Measurements from ENCODE around the gene NEK2.

Gene NEK2

DNA sequence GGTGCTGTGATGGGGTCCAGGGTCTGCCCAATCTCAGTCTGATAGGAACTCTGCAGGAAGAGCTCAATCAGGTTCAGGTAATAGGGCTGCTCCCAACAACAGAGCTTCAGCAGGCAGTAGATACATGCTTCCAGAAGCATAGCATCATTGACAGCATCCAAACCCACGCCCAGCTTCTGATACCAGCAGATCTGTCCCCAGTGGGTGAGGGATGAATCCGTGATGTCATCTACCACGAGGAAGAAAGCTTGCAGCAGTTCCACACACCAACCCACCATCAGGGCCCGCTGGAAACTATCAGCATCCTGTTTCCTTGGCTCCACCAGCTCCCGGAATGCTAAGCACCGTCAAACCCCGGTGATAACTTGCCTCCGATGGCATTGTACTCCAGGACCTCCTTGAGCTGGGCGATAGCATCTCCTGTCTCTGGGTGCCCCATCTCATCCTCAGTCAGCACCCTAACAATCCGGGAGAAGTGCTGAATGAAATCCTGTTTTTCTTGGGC lies 14.7 kb downstream of the NEK2 start:
- no peaks in the 10 kb centered on the region for H3K27me3 ChIP-seq (ENCODE audit: control insufficient read depth, insufficient read depth, low read length)
- no peak overlapping the region for H3K4me3 ChIP-seq (ENCODE audit: low read length)
- peaks cover 7% of the 10 kb centered on the region for H3K36me3 ChIP-seq (ENCODE audit: control insufficient read depth, low read depth, low read length)
- H3K27ac ChIP-seq (ENCODE audit: low read length) = no peak overlapping the region
- H3K9ac ChIP-seq (ENCODE audit: low read length) = no peak overlapping the region
- H3K4me1 ChIP-seq (ENCODE audit: control insufficient read depth, low read depth, low read length) = no peaks in the 10 kb centered on the region
- no peaks in the 10 kb centered on the region for H3K9me3 ChIP-seq (ENCODE audit: control insufficient read depth, low read depth, low read length)

GRCh38 chr1:211656728-211657127 lies 18.7 kb downstream of the NEK2 start:
- Histone ChIP-seq H3K9me3 (ENCODE audit: control insufficient read depth, low read depth, low read length) (no peaks in the 10 kb centered on the region), H3K4me1 (ENCODE audit: control insufficient read depth, low read depth, low read length) (no peaks in the 10 kb centered on the region), H3K27ac (ENCODE audit: low read length) (no peak overlapping the region), H3K9ac (ENCODE audit: low read length) (no peak overlapping the region), H3K27me3 (ENCODE audit: control insufficient read depth, insufficient read depth, low read length) (no peaks in the 10 kb centered on the region), H3K36me3 (ENCODE audit: control insufficient read depth, low read depth, low read length) (no peaks in the 10 kb centered on the region), H3K4me3 (ENCODE audit: low read length) (no peak overlapping the region)

GRCh38 chr1:211654838-211655787 lies 20.3 kb downstream of the NEK2 start:
- Histone ChIP-seq H3K27me3 (ENCODE audit: control insufficient read depth, insufficient read depth, low read length) (no peaks in the 10 kb centered on the region), H3K27ac (ENCODE audit: low read length) (no peak overlapping the region), H3K4me1 (ENCODE audit: control insufficient read depth, low read depth, low read length) (no peaks in the 10 kb centered on the region), H3K4me3 (ENCODE audit: low read length) (no peak overlapping the region), H3K9me3 (ENCODE audit: control insufficient read depth, low read depth, low read length) (no peaks in the 10 kb centered on the region), H3K36me3 (ENCODE audit: control insufficient read depth, low read depth, low read length) (no peaks in the 10 kb centered on the region), H3K9ac (ENCODE audit: low read length) (no peak overlapping the region)

GRCh38 chr1:211653959-211654496 lies 21.4 kb downstream of the NEK2 start:
- Histone ChIP-seq H3K4me1 (ENCODE audit: control insufficient read depth, low read depth, low read length) (no peaks in the 10 kb centered on the region), H3K36me3 (ENCODE audit: control insufficient read depth, low read depth, low read length) (no peaks in the 10 kb centered on the region), H3K9me3 (ENCODE audit: control insufficient read depth, low read depth, low read length) (no peaks in the 10 kb centered on the region), H3K4me3 (ENCODE audit: low read length) (no peak overlapping the region), H3K9ac (ENCODE audit: low read length) (no peak overlapping the region), H3K27ac (ENCODE audit: low read length) (no peak overlapping the region), H3K27me3 (ENCODE audit: control insufficient read depth, insufficient read depth, low read length) (no peaks in the 10 kb centered on the region)

DNA sequence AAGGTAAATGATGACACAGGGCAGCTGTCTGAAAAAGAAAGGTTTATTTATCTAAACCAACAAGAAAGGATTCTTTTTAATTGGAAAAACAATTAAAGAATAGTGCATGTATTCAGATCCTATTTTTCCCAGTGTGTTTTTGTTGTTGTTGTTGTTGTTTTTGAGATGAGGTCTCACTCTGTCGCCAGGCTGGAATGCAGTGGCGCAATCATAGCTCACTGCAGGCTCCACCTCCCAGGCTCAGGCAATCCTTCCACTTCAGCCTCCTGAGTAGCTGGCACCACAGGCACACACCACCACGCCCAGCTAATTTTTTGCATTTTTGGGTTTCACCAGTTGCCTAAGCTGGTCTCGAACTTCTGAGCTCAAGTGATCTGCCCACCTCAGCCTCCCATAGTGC lies 22.1 kb downstream of the NEK2 start:
- no peaks in the 10 kb centered on the region for H3K9me3 ChIP-seq (ENCODE audit: control insufficient read depth, low read depth, low read length)
- H3K4me1 ChIP-seq (ENCODE audit: control insufficient read depth, low read depth, low read length) = no peaks in the 10 kb centered on the region
- H3K27me3 ChIP-seq (ENCODE audit: control insufficient read depth, insufficient read depth, low read length) = no peaks in the 10 kb centered on the region
- H3K4me3 ChIP-seq (ENCODE audit: low read length) = no peak overlapping the region
- no peak overlapping the region for H3K9ac ChIP-seq (ENCODE audit: low read length)
- no peaks in the 10 kb centered on the region for H3K36me3 ChIP-seq (ENCODE audit: control insufficient read depth, low read depth, low read length)
- no peak overlapping the region for H3K27ac ChIP-seq (ENCODE audit: low read length)

DNA sequence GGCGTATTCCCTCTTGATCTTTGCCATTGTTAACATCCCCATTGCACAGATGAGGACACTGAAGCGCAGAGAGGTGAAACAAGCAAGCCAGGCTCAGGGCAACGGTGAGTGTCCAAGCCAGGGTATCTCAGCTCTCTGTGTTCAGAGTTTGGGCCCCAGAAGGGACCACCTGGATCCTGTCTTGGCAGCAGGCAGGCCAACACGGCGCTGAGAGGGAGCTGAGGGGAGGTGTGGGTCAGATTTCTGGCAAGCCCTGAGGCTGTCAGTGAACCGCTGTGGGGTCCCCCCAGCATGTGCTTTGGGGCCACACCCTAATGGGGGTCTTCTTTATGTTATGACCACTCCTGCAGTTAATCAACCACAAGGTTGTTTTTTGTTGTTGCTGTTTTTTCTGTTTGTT lies 23.1 kb downstream of the NEK2 start:
- no peaks in the 10 kb centered on the region for H3K9me3 ChIP-seq (ENCODE audit: control insufficient read depth, low read depth, low read length)
- no peaks in the 10 kb centered on the region for H3K4me1 ChIP-seq (ENCODE audit: control insufficient read depth, low read depth, low read length)
- H3K27ac ChIP-seq (ENCODE audit: low read length) = no peak overlapping the region
- no peaks in the 10 kb centered on the region for H3K27me3 ChIP-seq (ENCODE audit: control insufficient read depth, insufficient read depth, low read length)
- no peak overlapping the region for H3K4me3 ChIP-seq (ENCODE audit: low read length)
- H3K36me3 ChIP-seq (ENCODE audit: control insufficient read depth, low read depth, low read length) = no peaks in the 10 kb centered on the region
- H3K9ac ChIP-seq (ENCODE audit: low read length) = no peak overlapping the region

DNA sequence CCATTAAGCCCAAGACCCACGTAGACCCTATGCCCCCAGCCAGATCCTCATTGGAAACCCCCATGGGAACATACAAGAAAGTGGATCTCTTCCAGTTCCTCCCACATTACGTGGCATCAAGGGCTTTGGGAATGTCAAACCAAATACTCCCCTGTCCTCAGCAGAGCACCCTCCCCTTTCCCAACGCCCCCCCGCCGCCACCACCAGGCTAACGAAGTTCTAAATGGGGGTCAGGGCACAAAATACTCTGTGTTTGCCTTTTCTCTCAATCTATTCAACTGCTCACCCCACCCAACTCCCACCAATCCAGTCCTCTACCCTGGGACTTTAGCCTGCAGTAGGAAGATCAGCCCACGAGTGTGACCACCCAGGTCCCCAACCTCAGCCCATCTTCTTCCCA lies 24.5 kb downstream of the NEK2 start:
- H3K27me3 ChIP-seq (ENCODE audit: control insufficient read depth, insufficient read depth, low read length) = no peaks in the 10 kb centered on the region
- H3K27ac ChIP-seq (ENCODE audit: low read length) = no peak overlapping the region
- H3K4me1 ChIP-seq (ENCODE audit: control insufficient read depth, low read depth, low read length) = no peaks in the 10 kb centered on the region
- no peak overlapping the region for H3K4me3 ChIP-seq (ENCODE audit: low read length)
- H3K36me3 ChIP-seq (ENCODE audit: control insufficient read depth, low read depth, low read length) = no peaks in the 10 kb centered on the region
- no peak overlapping the region for H3K9ac ChIP-seq (ENCODE audit: low read length)
- no peaks in the 10 kb centered on the region for H3K9me3 ChIP-seq (ENCODE audit: control insufficient read depth, low read depth, low read length)

GRCh38 chr1:211648980-211649934 lies 26.2 kb downstream of the NEK2 start:
- Histone ChIP-seq H3K4me3 (ENCODE audit: low read length) (no peak overlapping the region), H3K36me3 (ENCODE audit: control insufficient read depth, low read depth, low read length) (no peaks in the 10 kb centered on the region), H3K9me3 (ENCODE audit: control insufficient read depth, low read depth, low read length) (no peaks in the 10 kb centered on the region), H3K4me1 (ENCODE audit: control insufficient read depth, low read depth, low read length) (no peaks in the 10 kb centered on the region), H3K27me3 (ENCODE audit: control insufficient read depth, insufficient read depth, low read length) (no peaks in the 10 kb centered on the region), H3K9ac (ENCODE audit: low read length) (no peak overlapping the region), H3K27ac (ENCODE audit: low read length) (no peak overlapping the region)

DNA sequence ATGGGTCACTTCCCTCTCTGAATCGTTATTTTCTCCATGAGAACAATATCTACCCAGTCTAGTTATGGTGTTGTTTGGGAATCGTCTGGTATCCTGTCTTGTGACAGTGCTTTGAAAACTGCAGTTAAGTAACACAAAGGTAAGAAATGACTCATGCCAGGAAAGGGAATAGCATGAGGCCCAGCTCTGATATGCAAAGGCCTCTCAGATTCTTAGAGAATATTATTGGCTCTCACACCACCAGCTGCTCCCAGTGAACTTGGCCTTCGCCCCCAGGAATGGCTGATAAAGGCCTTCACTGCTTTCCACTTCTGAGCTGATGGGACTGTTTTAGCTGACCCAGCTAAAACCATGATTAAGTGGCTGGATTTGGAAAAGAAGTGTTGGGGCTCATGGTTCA lies 27.1 kb downstream of the NEK2 start:
- no peak overlapping the region for H3K27ac ChIP-seq (ENCODE audit: low read length)
- H3K9me3 ChIP-seq (ENCODE audit: control insufficient read depth, low read depth, low read length) = no peaks in the 10 kb centered on the region
- no peaks in the 10 kb centered on the region for H3K36me3 ChIP-seq (ENCODE audit: control insufficient read depth, low read depth, low read length)
- H3K4me3 ChIP-seq (ENCODE audit: low read length) = no peak overlapping the region
- H3K27me3 ChIP-seq (ENCODE audit: control insufficient read depth, insufficient read depth, low read length) = no peaks in the 10 kb centered on the region
- H3K9ac ChIP-seq (ENCODE audit: low read length) = no peak overlapping the region
- no peaks in the 10 kb centered on the region for H3K4me1 ChIP-seq (ENCODE audit: control insufficient read depth, low read depth, low read length)

DNA sequence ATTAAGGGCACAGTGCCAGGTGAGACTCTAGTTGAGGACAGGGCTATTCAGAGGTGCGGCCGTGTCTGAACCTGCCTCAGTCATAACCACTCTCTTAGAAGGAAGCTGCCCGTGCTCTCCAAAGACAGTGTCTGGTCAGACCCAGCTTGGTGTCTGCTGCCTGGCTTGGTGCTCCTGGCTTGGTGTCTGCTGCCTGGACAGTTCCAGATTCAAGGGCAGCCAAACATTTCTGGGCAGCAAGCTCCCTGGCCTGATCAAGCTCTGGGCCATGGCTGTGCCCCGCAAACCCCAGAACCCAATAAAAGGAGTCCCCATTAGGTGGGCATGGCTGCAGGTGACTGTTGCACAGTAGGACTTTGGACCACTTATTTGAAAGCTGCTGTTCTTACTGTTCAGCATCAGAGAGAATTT lies 27.7 kb downstream of the NEK2 start:
- Histone ChIP-seq H3K9me3 (ENCODE audit: control insufficient read depth, low read depth, low read length) (no peaks in the 10 kb centered on the region), H3K4me3 (ENCODE audit: low read length) (no peak overlapping the region), H3K9ac (ENCODE audit: low read length) (no peak overlapping the region), H3K27me3 (ENCODE audit: control insufficient read depth, insufficient read depth, low read length) (no peaks in the 10 kb centered on the region), H3K27ac (ENCODE audit: low read length) (no peak overlapping the region), H3K36me3 (ENCODE audit: control insufficient read depth, low read depth, low read length) (no peaks in the 10 kb centered on the region), H3K4me1 (ENCODE audit: control insufficient read depth, low read depth, low read length) (no peaks in the 10 kb centered on the region)

GRCh38 chr1:211646566-211646965 lies 28.9 kb downstream of the NEK2 start:
- no peaks in the 10 kb centered on the region for H3K4me1 ChIP-seq (ENCODE audit: control insufficient read depth, low read depth, low read length)
- no peaks in the 10 kb centered on the region for H3K36me3 ChIP-seq (ENCODE audit: control insufficient read depth, low read depth, low read length)
- H3K9me3 ChIP-seq (ENCODE audit: control insufficient read depth, low read depth, low read length) = no peaks in the 10 kb centered on the region
- no peaks in the 10 kb centered on the region for H3K27me3 ChIP-seq (ENCODE audit: control insufficient read depth, insufficient read depth, low read length)
- H3K4me3 ChIP-seq (ENCODE audit: low read length) = no peak overlapping the region
- no peak overlapping the region for H3K9ac ChIP-seq (ENCODE audit: low read length)
- no peak overlapping the region for H3K27ac ChIP-seq (ENCODE audit: low read length)
